ENCODE data around the gene ALG12. TPM values are rescaled to one million over a fixed set of nuclear protein-coding genes. Genes with fewer than 3 reads are reported as not detected.

ALG12 gene
- polyA plus RNA-seq, 1 donor from 2014 or later: 14.3 TPM

GRCh38 chr22:49884503-49885260, 33.6 kb downstream of the ALG12 start:
- H2AFZ ChIP-seq (ENCODE audit: low read depth, low read length): no peak overlapping the region
- peaks cover 48% of the 10 kb centered on the region for H3K79me2 ChIP-seq (replicated peaks; ENCODE audit: insufficient read depth, low read length)
- no peaks in the 10 kb centered on the region for H4K20me1 ChIP-seq (ENCODE audit: insufficient read depth)
- no peak overlapping the region for H3K4me3 ChIP-seq (ENCODE audit: low read length)
- H3K27ac ChIP-seq (ENCODE audit: low read length): no peak overlapping the region
- no peak for TF ChIP-seq REST (IDR thresholded peaks at IDR 0.05; ENCODE audit: borderline replicate concordance)
- no peaks in the 10 kb centered on the region for H3K27me3 ChIP-seq (ENCODE audit: insufficient read depth, low read depth, low read length)
- H3K4me2 ChIP-seq (ENCODE audit: low read length): no peak overlapping the region
- peaks cover 18% of the 10 kb centered on the region for H3K9me3 ChIP-seq (ENCODE audit: low read length)
- peaks cover 56% of the 10 kb centered on the region for H3K36me3 ChIP-seq (ENCODE audit: insufficient read depth, low read length)
- H3K9ac ChIP-seq (ENCODE audit: low read length): no peak overlapping the region
- H3K9me2 ChIP-seq (ENCODE audit: insufficient read depth, low read length): no peaks in the 10 kb centered on the region
- no peaks in the 10 kb centered on the region for H3F3A ChIP-seq (ENCODE audit: insufficient read depth, low read length, poor library complexity, severe bottlenecking)

GRCh38 chr22:49884075-49884474, 34.2 kb downstream of the ALG12 start:
- Histone ChIP-seq H4K20me1 (ENCODE audit: insufficient read depth) (no peaks in the 10 kb centered on the region), H3K27ac (ENCODE audit: low read length) (no peak overlapping the region), H3K27me3 (ENCODE audit: insufficient read depth, low read depth, low read length) (no peaks in the 10 kb centered on the region), H2AFZ (ENCODE audit: low read depth, low read length) (no peak overlapping the region), H3K36me3 (ENCODE audit: insufficient read depth, low read length) (peaks cover 56% of the 10 kb centered on the region), H3K4me3 (ENCODE audit: low read length) (no peak overlapping the region), H3K4me2 (ENCODE audit: low read length) (no peak overlapping the region), H3K79me2 (replicated peaks; ENCODE audit: insufficient read depth, low read length) (peaks cover 51% of the 10 kb centered on the region), H3K9me3 (ENCODE audit: low read length) (peaks cover 18% of the 10 kb centered on the region), H3F3A (ENCODE audit: insufficient read depth, low read length, poor library complexity, severe bottlenecking) (no peaks in the 10 kb centered on the region), H3K9ac (ENCODE audit: low read length) (no peak overlapping the region), H3K9me2 (ENCODE audit: insufficient read depth, low read length) (no peaks in the 10 kb centered on the region)
- no peak for TF ChIP-seq EZH2 (IDR thresholded peaks at IDR 0.05; ENCODE audit: borderline replicate concordance, insufficient read depth, low read length, poor library complexity, severe bottlenecking)
- no peak for TF ChIP-seq TAF1 (IDR thresholded peaks at IDR 0.05; ENCODE audit: low read depth)
- no peak for TF ChIP-seq CTCF (IDR thresholded peaks at IDR 0.05; ENCODE audit: poor library complexity, severe bottlenecking)
- no peak for TF ChIP-seq EP300 (conservative IDR thresholded peaks at IDR 0.05; ENCODE audit: poor library complexity, severe bottlenecking)

- H3K9ac ChIP-seq (ENCODE audit: low read length): no peak overlapping the region
- no peaks in the 10 kb centered on the region for H3K27me3 ChIP-seq (ENCODE audit: insufficient read depth, low read depth, low read length)
- H3K4me2 ChIP-seq (ENCODE audit: low read length): no peak overlapping the region
- no peaks in the 10 kb centered on the region for H4K20me1 ChIP-seq (ENCODE audit: insufficient read depth)
- peaks cover 54% of the 10 kb centered on the region for H3K79me2 ChIP-seq (replicated peaks; ENCODE audit: insufficient read depth, low read length)
- TF ChIP-seq CTCF (IDR thresholded peaks at IDR 0.05; ENCODE audit: poor library complexity, severe bottlenecking) (no peak), SMC3 (conservative IDR thresholded peaks at IDR 0.05; ENCODE audit: poor library complexity) (no peak), REST (IDR thresholded peaks at IDR 0.05; ENCODE audit: borderline replicate concordance) (no peak), EP300 (conservative IDR thresholded peaks at IDR 0.05; ENCODE audit: poor library complexity, severe bottlenecking) (no peak), TAF1 (IDR thresholded peaks at IDR 0.05; ENCODE audit: low read depth) (no peak), POLR2AphosphoS5 (IDR thresholded peaks at IDR 0.05) (no peak), EZH2 (IDR thresholded peaks at IDR 0.05; ENCODE audit: borderline replicate concordance, insufficient read depth, low read length, poor library complexity, severe bottlenecking) (no peak), RAD21 (conservative IDR thresholded peaks at IDR 0.05) (no peak), MXI1 (conservative IDR thresholded peaks at IDR 0.05; ENCODE audit: poor library complexity, severe bottlenecking) (no peak)
- no peaks in the 10 kb centered on the region for H3F3A ChIP-seq (ENCODE audit: insufficient read depth, low read length, poor library complexity, severe bottlenecking)
- H3K4me3 ChIP-seq (ENCODE audit: low read length): no peak overlapping the region
- no peaks in the 10 kb centered on the region for H3K9me2 ChIP-seq (ENCODE audit: insufficient read depth, low read length)
- H3K27ac ChIP-seq (ENCODE audit: low read length): no peak overlapping the region
- peaks cover 51% of the 10 kb centered on the region for H3K36me3 ChIP-seq (ENCODE audit: insufficient read depth, low read length)
- peaks cover 18% of the 10 kb centered on the region for H3K9me3 ChIP-seq (ENCODE audit: low read length)
- no peak overlapping the region for H2AFZ ChIP-seq (ENCODE audit: low read depth, low read length)
These were observed 35.0 kb downstream of the ALG12 start for GRCh38 chr22:49883294-49883640.

All from neural cell (in vitro differentiated cells).